ENCODE data around the gene B3GNT8.
"Not testable (repeated sequence)": the region's sequence is repeated elsewhere in the genome, so short reads cannot be mapped to it uniquely, and the experiment has no call there.

Gene B3GNT8, protein sequence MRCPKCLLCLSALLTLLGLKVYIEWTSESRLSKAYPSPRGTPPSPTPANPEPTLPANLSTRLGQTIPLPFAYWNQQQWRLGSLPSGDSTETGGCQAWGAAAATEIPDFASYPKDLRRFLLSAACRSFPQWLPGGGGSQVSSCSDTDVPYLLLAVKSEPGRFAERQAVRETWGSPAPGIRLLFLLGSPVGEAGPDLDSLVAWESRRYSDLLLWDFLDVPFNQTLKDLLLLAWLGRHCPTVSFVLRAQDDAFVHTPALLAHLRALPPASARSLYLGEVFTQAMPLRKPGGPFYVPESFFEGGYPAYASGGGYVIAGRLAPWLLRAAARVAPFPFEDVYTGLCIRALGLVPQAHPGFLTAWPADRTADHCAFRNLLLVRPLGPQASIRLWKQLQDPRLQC

DNA sequence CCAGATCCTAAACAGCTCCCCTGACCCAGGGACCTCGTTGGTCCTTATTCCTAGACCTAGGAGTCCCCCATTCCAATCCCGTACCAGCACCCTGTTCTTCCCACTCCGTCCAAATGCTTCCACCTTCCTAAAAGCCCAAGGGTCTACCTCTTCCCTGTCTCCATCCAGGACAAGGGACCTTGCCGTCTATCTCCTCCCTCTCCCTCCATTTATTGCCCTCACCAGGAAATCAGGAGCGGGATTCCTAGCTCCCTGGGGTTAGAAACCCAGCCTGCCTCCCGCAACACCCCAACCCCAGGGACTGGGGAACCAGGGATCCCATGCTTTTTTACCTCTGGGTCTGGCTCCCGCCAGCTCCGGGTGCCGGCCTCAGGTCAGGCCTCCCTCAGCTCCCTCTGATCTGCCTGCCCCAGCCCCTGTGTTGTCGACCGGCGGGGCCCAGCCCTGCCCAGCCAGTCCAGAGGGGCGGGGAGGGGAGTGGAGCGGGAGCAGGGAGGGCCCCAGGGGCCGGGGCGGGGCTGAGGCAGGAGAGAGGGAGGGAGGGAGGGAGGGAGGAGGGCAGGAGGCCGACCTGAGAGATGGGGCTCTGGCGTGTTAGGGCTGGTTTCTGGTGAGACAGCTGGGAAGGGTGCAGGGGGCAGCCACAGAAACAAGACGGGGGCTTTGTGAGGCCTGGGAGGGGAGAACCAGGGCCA, at the start of gene B3GNT8:
TSS of gene B3GNT8 (minus strand) at position 423 of the 695 bp plus-strand sequence. CDS start 596 bp downstream, outside the sequence.
- TF ChIP-seq, protein P1, sequence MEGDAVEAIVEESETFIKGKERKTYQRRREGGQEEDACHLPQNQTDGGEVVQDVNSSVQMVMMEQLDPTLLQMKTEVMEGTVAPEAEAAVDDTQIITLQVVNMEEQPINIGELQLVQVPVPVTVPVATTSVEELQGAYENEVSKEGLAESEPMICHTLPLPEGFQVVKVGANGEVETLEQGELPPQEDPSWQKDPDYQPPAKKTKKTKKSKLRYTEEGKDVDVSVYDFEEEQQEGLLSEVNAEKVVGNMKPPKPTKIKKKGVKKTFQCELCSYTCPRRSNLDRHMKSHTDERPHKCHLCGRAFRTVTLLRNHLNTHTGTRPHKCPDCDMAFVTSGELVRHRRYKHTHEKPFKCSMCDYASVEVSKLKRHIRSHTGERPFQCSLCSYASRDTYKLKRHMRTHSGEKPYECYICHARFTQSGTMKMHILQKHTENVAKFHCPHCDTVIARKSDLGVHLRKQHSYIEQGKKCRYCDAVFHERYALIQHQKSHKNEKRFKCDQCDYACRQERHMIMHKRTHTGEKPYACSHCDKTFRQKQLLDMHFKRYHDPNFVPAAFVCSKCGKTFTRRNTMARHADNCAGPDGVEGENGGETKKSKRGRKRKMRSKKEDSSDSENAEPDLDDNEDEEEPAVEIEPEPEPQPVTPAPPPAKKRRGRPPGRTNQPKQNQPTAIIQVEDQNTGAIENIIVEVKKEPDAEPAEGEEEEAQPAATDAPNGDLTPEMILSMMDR (IDR thresholded peaks at IDR 0.05; ENCODE audit: borderline replicate concordance, control extremely low read depth, extremely low read depth, insufficient read depth, missing control alignments): no peak
- in situ Hi-C loops (cut with MboI; ENCODE audit: low sequenced_read_pairs, unreplicated experiment): no loop called here
- peak; percentile 86 for DNase-seq (ENCODE audit: low spot score)

DNA sequence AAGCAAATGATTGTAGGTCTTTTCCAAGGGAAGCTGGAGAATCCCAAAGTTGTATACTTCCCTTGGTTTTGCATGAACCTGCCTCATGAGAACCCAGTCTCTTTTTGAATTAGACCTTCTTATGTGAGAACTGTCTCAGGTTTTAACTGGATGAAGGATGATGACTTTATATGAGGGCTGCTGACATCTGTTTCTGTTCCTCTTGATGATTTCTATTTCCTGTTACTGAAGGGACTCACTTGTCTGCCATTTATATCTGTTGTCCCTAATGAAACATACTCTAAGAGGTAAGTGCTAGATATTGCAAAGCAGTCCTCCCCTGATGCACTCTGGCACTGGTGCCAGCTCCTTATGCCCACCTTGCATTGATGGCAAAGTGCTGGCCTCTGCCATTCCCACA, 49.4 kb upstream of the B3GNT8 start:
- in situ Hi-C loops (cut with MboI; ENCODE audit: low sequenced_read_pairs, unreplicated experiment): no loop called here
- DNase-seq (ENCODE audit: low spot score): no peak
- TF ChIP-seq, protein P1 (IDR thresholded peaks at IDR 0.05; ENCODE audit: borderline replicate concordance, control extremely low read depth, extremely low read depth, insufficient read depth, missing control alignments): no peak

DNA sequence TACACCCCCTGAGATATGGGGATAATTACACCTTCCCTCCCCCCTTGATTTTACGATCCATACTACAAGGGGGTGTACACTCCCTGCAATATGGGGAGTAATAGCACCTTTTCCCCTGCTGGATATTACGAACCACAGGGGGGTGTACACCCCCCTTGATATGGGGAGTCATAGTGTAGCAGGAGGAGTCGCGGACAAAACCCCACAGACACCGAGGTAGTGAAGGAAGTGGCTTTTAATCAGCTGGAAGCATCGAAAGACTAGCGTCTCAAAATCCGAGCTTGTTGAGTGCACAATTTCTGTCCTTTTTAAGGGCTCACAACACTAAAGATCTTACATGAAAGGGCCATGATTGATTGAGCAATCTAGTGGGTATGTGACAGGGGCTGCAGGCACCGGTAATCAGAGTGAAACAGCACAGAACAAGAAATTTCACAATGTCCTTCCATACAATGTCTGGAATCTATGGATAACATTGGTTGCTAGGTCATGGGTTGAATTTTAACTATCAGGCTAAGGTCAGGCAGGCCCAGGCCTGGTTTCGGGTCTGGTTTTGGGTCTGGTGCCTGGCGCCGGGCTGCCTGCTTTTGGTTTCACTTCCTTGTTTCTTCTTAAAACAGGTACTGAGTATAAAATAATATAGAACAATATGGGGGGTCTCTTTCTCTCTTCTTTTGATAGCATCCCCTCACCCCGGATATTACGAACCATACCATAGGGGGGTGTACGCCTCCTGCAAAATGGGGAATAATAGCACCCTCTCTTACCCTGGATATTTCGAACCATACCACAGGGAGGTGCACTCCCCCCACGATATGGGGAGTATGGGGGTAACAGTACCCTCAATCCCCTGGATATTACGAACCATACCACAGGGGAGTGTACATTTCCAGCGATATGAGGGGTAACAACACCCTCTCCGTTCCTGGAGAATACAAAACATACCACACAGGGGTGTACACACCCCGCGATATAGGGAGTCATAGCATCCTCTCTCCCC, 36.4 kb upstream of the B3GNT8 start:
- in situ Hi-C loops (cut with MboI; ENCODE audit: low sequenced_read_pairs, unreplicated experiment); DNase-seq (ENCODE audit: low spot score): not testable (repeated sequence)

DNA sequence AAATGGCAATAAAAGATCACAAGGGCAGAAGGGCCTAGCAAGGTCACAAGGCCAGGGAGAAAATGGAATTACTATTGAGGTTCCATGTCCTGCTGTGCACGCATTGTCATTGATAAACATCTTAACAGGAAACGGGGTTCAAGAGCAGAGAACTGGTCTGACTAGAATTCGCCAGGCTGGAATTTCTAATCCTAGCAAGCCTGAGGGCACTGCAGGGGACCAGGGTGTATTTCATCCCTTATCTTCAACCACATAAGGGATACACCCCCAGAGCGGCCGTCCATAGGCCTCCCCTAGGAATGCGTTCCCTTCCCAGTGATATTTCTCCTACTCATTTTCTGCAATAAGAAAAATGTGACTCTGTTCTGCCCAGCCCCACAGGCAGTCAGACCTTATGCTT, 35.3 kb upstream of the B3GNT8 start:
- TF ChIP-seq, protein P1 (IDR thresholded peaks at IDR 0.05; ENCODE audit: borderline replicate concordance, control extremely low read depth, extremely low read depth, insufficient read depth, missing control alignments): no peak
- DNase-seq (ENCODE audit: low spot score): no peak
- in situ Hi-C loops (cut with MboI; ENCODE audit: low sequenced_read_pairs, unreplicated experiment): no loop called here

DNA sequence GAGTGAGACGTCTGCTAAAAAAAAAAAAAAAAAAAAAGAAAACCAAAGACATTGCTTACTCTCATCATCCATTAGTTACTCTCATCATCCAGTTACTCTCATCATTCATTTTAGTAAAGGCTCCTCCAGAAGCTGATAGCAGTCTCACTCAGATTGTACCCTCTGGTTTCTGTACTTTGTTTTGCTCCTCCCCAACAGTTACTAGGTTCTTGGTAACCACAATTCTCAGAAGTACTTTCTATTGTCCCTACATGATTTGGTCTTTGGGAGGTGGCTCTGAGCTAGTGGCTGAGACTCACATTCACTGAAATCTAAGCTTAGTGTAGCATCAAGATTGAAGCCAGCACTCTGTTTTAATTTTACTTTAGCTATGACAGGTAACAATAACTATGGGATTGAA, 30.1 kb upstream of the B3GNT8 start:
- in situ Hi-C loops (cut with MboI; ENCODE audit: low sequenced_read_pairs, unreplicated experiment): no loop called here
- no peak for DNase-seq (ENCODE audit: low spot score)
- TF ChIP-seq, protein P1 (IDR thresholded peaks at IDR 0.05; ENCODE audit: borderline replicate concordance, control extremely low read depth, extremely low read depth, insufficient read depth, missing control alignments): no peak

DNA sequence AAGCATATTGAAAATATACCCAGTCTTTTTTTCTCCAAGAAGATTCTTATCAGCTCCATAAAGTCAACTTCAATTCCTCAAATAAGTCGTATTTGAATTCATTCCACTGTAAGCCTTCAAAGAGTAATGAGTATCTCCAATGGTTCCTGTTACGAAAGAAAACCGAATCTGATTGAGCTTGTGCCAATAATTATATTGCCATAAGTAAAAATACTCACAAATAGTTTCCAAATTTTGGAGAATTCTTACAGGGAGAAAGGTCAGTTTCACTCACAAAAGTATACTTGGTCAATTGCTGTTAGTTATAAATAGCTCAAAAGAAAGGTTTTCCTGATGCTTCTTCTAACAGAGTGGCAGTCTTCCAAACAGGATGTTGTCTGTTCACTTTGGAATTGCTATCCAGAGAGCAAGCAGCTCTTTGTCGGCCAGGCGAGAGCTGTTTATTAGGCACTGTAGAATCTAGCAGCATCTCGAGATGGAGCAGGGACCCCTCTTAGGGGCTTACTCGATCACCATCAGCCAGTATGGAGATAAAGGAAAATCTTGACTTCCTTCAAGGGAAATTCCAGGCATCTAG, 29.3 kb upstream of the B3GNT8 start:
- TF ChIP-seq, protein P1 (IDR thresholded peaks at IDR 0.05; ENCODE audit: borderline replicate concordance, control extremely low read depth, extremely low read depth, insufficient read depth, missing control alignments): no peak
- in situ Hi-C loops (cut with MboI; ENCODE audit: low sequenced_read_pairs, unreplicated experiment): no loop called here
- no peak for DNase-seq (ENCODE audit: low spot score)
